HG03571 (cell line): ENCODE measurements around the gene CLCN4.

Source experiments
- ATAC-seq: cut with Tn5 transposase; IDR thresholded peaks from one replicate; pipeline ENCODE4 v1.9.1; 2021; ENCODE audit not compliant: unreplicated experiment

Gene CLCN4

DNA sequence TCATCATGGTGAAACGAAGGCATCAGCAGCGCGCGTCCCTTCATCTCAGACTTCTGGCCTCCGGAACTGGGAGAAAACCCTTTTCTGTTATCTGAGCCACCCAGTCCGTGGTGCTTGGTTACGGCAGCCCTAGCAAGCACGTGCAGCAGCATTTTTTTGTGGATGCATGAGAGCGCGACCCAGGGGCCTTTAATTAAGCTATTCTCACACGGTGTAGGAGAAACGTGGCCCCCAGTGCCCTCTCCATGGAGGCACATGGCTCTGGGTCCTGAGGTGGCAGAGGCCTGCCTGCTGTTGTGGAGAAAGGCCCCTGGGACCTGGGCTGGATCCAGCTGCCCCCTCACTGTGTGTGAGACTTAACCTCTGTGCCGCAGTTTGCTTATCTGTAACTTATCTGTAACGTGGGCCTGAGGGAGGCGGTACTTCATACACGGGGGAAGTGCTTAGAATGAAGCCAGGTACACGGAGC, 9.5 kb downstream of the CLCN4 start:
- peak; percentile 29 for ATAC-seq

DNA sequence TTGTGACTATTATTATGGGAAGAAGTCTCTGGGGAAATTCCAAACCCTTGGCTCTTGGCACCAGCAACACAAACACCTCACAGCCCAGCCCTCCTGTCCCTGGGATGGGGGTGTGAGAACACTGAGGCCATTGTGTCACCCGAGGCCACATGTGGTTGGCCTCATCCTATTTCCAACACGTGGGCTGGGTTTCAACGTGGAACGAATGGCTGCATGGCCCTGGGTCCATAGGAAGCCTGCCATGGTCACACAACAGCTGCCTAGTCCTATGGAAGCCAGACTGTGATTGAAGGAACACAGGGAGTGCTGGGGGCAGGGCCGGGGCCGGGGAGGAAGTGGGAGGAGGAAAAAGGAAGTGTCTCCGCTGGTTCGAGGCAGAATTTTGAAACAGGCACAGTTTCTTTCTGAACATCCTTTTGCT, 10.0 kb downstream of the CLCN4 start:
- peak; percentile 9 for ATAC-seq

DNA sequence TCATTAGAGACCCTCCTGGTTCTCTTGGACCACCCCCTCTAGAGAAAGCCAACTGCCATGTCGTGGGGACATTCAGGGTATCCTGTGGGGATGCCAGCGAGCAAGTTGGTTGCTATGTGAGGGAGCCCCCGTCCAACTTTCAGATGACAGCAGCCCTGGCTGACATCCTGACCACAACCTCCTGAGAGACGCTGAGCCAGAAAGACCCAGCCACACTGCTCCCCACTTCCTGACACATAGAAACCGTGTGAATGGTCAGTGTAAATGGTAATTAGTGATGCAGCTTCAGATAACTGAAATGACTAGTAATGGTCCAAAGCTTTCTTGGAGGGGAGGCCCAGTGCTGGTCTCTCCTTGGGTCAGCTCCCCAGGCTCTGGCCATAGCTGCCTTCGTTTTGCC, 10.8 kb downstream of the CLCN4 start:
- peak; percentile 84 for ATAC-seq

GRCh38 chrX:10168226-10168625, 11.5 kb downstream of the CLCN4 start:
- ATAC-seq = no peak

DNA sequence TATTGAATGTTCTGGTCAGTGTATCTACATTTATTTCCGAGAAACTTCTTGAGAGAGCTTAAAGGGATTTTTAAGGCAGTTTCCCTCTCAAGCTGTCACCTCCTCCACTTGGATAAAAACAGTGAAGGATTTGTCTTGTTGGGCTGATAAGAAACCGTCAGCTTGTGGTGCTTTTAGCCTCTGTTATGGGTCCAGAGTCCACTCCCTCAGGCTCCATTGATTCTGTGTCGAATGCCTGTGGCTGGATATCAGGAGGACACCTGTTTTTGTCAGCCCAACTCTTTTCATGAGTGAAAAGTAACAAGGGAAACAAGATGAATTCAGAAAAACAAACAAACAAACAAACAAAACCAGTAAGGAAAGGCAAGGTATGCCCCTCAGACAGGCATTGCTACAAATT, 12.4 kb downstream of the CLCN4 start:
- no peak for ATAC-seq

- ATAC-seq = no peak
Observed at GRCh38 chrX:10171249-10171648, 14.5 kb downstream of the CLCN4 start.

- no peak for ATAC-seq
Observed at GRCh38 chrX:10172877-10173276, 16.1 kb downstream of the CLCN4 start.

DNA sequence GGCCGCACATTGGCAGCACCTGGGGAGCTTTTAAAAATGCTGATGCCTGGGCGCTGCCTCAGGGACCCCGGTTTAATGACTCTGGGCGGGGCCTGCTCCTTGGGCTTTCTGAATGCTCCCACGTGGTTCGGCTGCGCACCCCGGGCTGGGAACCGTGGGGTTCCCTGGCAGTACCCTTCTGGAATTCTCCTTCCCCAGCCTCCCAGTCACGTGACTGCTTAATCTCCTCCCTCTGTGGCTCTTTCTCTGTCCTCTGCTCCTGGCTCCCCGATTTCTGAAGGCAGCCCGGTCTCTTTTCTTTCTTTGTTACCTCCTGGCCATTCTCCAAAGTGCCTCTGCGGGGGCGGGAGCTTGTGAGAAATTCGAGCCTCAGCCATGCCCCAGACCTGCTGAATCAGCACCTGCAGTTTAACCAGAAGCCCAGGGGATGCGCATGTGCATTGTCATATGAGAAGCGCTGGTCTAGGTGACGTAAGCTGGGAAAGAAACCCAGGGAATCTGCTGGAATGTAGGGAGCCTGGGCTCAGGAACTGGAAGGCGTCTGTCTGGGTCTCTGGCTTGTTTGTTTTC, 16.6 kb downstream of the CLCN4 start:
- no peak for ATAC-seq

DNA sequence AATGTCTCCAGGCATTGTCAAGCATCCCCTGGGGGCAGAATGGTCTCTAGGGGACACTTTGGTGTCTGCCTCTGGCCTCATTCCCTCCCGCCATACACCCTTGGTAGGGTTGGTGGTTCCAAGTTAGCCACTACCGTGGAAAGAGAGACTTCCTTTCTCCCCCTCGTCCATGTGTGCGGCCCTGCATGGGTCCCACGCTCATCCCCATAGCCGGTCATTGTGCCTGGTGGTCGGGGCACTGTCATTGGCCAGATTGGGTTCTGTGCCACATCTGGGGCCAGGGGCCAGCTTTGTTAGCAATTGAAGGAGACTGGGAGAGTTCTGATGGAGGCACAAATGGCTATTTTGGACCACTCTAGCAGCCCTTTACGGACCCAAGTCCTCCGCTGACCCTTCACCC, 17.3 kb downstream of the CLCN4 start:
- no peak for ATAC-seq

GRCh38 chrX:10174810-10175209, 18.0 kb downstream of the CLCN4 start:
- no peak for ATAC-seq

DNA sequence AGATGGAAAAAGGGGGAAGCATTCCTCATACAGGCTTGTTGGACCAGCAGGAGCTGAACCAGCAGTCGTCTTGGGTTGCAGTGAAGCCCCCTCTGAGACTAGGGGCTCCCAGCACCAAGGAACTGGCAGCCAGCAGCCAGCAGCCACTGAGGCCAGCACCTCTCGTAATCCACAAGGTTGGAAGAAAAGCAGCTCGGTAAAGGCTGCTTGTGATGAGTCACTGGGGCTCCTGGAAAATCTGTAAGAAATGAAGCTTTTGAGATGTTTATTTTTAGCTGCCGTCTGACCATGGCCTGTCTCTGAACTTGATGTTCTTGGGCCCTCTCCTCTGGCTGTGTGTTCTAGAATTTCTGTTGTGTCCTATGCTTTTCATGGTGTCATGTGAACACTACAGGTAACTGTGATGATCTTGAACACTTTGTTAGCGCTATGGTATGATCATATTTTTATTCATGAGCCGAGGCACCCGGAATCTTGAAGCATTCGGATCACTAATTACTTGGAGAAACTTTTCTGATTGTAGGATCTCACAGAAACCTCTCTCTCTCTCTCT, 18.6 kb downstream of the CLCN4 start:
- ATAC-seq = no peak

GRCh38 chrX:10176121-10177003, 19.6 kb downstream of the CLCN4 start:
- ATAC-seq = peak; percentile 64

- no peak for ATAC-seq
Observed at GRCh38 chrX:10177004-10177396, 20.2 kb downstream of the CLCN4 start.

- ATAC-seq = no peak
Observed at GRCh38 chrX:10177601-10178000, 20.8 kb downstream of the CLCN4 start.

GRCh38 chrX:10178866-10179463, 22.2 kb downstream of the CLCN4 start:
- no peak for ATAC-seq

GRCh38 chrX:10183760-10184159, 27.0 kb downstream of the CLCN4 start:
- no peak for ATAC-seq

DNA sequence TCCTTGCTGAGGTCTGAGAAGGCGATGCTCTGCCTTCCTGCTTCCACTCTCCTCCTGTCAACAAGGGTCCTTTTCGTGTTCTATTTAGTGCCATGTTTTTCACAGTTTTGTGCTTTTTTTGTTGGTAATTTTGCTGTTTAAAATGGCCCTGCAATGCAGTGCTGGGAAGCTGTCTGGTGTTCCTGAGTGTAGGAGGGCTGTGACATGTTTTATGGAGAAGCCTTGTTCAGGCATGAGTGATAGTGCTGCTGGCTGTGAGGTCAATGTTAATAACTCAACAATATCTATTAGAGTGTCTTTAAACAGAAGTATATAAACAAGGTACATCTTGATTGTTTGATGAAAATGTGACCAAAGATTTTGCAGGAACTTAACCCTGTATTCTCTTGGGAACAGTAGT, 27.6 kb downstream of the CLCN4 start:
- no peak for ATAC-seq

GRCh38 chrX:10186355-10186754, 29.6 kb downstream of the CLCN4 start:
- ATAC-seq = no peak

DNA sequence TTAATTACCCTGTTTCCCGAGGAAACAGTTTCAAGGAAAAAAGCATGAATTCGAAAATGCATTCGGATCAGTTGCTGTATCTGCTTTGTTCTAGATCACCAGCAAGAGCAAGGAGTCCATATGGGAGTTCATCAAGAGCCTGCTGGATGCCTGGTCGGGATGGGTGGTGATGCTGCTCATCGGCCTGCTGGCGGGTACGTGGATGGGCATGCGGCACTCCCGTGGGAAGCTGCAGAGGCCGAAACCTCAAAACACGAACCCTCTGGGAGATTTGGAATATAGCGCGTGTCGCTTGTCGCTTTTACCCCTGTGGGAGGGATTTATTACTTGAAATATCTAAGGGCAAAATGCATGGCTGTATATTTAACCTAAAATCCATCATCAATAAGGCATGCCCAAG, 30.6 kb downstream of the CLCN4 start:
- ATAC-seq = no peak

GRCh38 chrX:10189317-10190268, 32.8 kb downstream of the CLCN4 start:
- ATAC-seq = peak; percentile 71

GRCh38 chrX:10190367-10190766, 33.6 kb downstream of the CLCN4 start:
- ATAC-seq = no peak
